H1 (cell line): ENCODE measurements around the gene FAM114A2. TPM values are rescaled to one million over a fixed set of nuclear protein-coding genes. Genes with fewer than 3 reads are reported as not detected.

Experiments
- CTCF ChIA-PET: fragments of 300-600 bp; sonication (Branson Sonifier 250); formaldehyde crosslinking; loops from one replicate; lab custom pipeline; 2021; ENCODE audit not compliant: partially characterized antibody; lab: Charles Lee
- POLR2A ChIA-PET: fragments of 300-600 bp; sonication (Branson Sonifier 250); formaldehyde crosslinking; loops from one replicate; lab custom pipeline; 2021; ENCODE audit warnings: inconsistent platforms; ENCODE audit not compliant: partially characterized antibody; lab: Charles Lee
- DNase-seq, 2 experiments: peaks; one replicate each; pipeline versions ENCODE4 v3.0.0 to v3.0.0-alpha.2; 2010 to 2022; ENCODE audit warnings: low spot score in 2 of 2, low read depth in 1 of 2, mixed read lengths in 1 of 2
- FAIRE-seq: peaks from 2 replicates; lab custom pipeline; 2011; peaks lifted over from hg19 to GRCh38; lab: Jason Lieb, UNC
- H2AFZ ChIP-seq: 2 replicates; pipeline ENCODE4 v1.8.1; 2012; ENCODE audit warnings: low read length, inconsistent platforms
- H2AK5ac ChIP-seq: 2 replicates; pipeline ENCODE4 v1.6.1; 2013; ENCODE audit warnings: low read depth, low read length
- H2BK120ac ChIP-seq: replicated peaks from 2 replicates; pipeline ENCODE3; 2013; ENCODE audit warnings: low read depth, low read length, inconsistent platforms
- H2BK12ac ChIP-seq: 2 replicates; pipeline ENCODE4 v1.6.1; 2013; ENCODE audit warnings: low read depth, low read length
- H2BK15ac ChIP-seq: 2 replicates; pipeline ENCODE4 v1.6.1; 2013; ENCODE audit warnings: low read length
- H2BK20ac ChIP-seq: 2 replicates; pipeline ENCODE4 v1.6.1; 2013; ENCODE audit warnings: low read length
- H2BK5ac ChIP-seq: 2 replicates; pipeline ENCODE4 v1.6.1; 2013; ENCODE audit warnings: low read depth, low read length
- H3K14ac ChIP-seq: 2 replicates; pipeline ENCODE4 v1.6.1; 2013; ENCODE audit warnings: inconsistent platforms; ENCODE audit not compliant: insufficient read length
- H3K18ac ChIP-seq: 2 replicates; pipeline ENCODE4 v1.6.1; 2013; ENCODE audit warnings: low read length; ENCODE audit errors: extremely low read depth
- H3K23ac ChIP-seq: 2 replicates; pipeline ENCODE4 v1.6.1; 2013; ENCODE audit warnings: inconsistent platforms; ENCODE audit not compliant: insufficient read length
- H3K23me2 ChIP-seq: 2 replicates; pipeline ENCODE4 v1.6.1; 2013; ENCODE audit warnings: low read depth, low read length
- H3K27ac ChIP-seq: 2 replicates; pipeline ENCODE4 v1.6.1; 2011; ENCODE audit warnings: low read depth, low read length, inconsistent platforms
- H3K27me3 ChIP-seq, 4 experiments: replicated peaks in 1 of 4; 1 replicate in 1 of 4; 2 replicates in 3 of 4; pipeline versions ENCODE4 v1.6.1 to v1.8.1; 2011 to 2013; ENCODE audit warnings: low read length in 3 of 4, mild to moderate bottlenecking in 3 of 4, inconsistent platforms in 2 of 4, mixed read lengths in 2 of 4, moderate library complexity in 1 of 4; ENCODE audit not compliant: control insufficient read depth in 3 of 4, insufficient read depth in 3 of 4; ENCODE audit errors: extremely low read depth in 1 of 4
- H3K36me3 ChIP-seq, 4 experiments: 2 replicates each; pipeline versions ENCODE4 v1.6.1 to v1.8.1; 2011 to 2013; ENCODE audit warnings: mild to moderate bottlenecking in 4 of 4, low read length in 3 of 4, moderate library complexity in 2 of 4, control low read depth in 1 of 4, inconsistent platforms in 1 of 4; ENCODE audit not compliant: insufficient read depth in 4 of 4, control insufficient read depth in 2 of 4
- H3K4ac ChIP-seq: replicated peaks from 2 replicates; pipeline ENCODE3; 2013; ENCODE audit warnings: low read length, low read depth, mixed read lengths, inconsistent platforms; ENCODE audit not compliant: insufficient read length
- H3K4me1 ChIP-seq, 4 experiments: replicated peaks in 1 of 4; 1 replicate in 1 of 4; 2 replicates in 3 of 4; pipeline versions ENCODE4 v1.6.1 to v1.8.1; 2011 to 2013; ENCODE audit warnings: low read length in 3 of 4, inconsistent platforms in 2 of 4, mixed read lengths in 1 of 4; ENCODE audit not compliant: insufficient read depth in 4 of 4, control insufficient read depth in 3 of 4
- H3K4me2 ChIP-seq, 2 experiments: 2 replicates each; pipeline versions ENCODE4 v1.6.1 to v1.8.1; 2011 to 2013; ENCODE audit warnings: low read depth in 2 of 2, low read length in 2 of 2, control low read depth in 1 of 2, inconsistent platforms in 1 of 2, mild to moderate bottlenecking in 1 of 2; ENCODE audit not compliant: insufficient read depth in 1 of 2
- H3K4me3 ChIP-seq, 4 experiments: fragments of 200-600, 300-600 bp in 1 of 4; sonication (generic), shearing (Covaris generic), sonication (Bioruptor Twin) in 1 of 4; 2 replicates each; pipeline versions ENCODE4 v1.5.1 to v1.8.1; 2011 to 2016; ENCODE audit warnings: low read length in 4 of 4, low read depth in 3 of 4, control low read depth in 2 of 4, inconsistent platforms in 2 of 4, mild to moderate bottlenecking in 2 of 4, mixed read lengths in 1 of 4, moderate library complexity in 1 of 4; ENCODE audit not compliant: insufficient read depth in 2 of 4; ENCODE audit errors: extremely low read depth in 1 of 4
- H3K56ac ChIP-seq: replicated peaks from 2 replicates; pipeline ENCODE3; 2013; ENCODE audit warnings: low read depth, mild to moderate bottlenecking, mixed read lengths, low read length, inconsistent platforms; ENCODE audit not compliant: insufficient read length
- H3K79me1 ChIP-seq: 2 replicates; pipeline ENCODE4 v1.6.1; 2013; ENCODE audit warnings: low read depth, low read length, control low read depth
- H3K79me2 ChIP-seq, 2 experiments: 2 replicates each; pipeline versions ENCODE4 v1.6.1 to v1.8.1; 2012 to 2013; ENCODE audit warnings: low read length in 2 of 2, mild to moderate bottlenecking in 2 of 2, inconsistent platforms in 1 of 2; ENCODE audit not compliant: insufficient read depth in 2 of 2, control insufficient read depth in 1 of 2
- H3K9ac ChIP-seq, 4 experiments: replicated peaks in 1 of 4; 1 replicate in 1 of 4; 2 replicates in 3 of 4; pipeline versions ENCODE4 v1.6.1 to v1.8.1; 2011 to 2013; ENCODE audit warnings: low read depth in 3 of 4, low read length in 3 of 4, control low read depth in 2 of 4, mild to moderate bottlenecking in 2 of 4, moderate library complexity in 2 of 4, inconsistent platforms in 1 of 4; ENCODE audit errors: extremely low read depth in 1 of 4
- H3K9me3 ChIP-seq, 2 experiments: 2 replicates each; pipeline versions ENCODE4 v1.6.1 to v1.8.1; 2012 to 2013; ENCODE audit warnings: mild to moderate bottlenecking in 2 of 2, moderate library complexity in 2 of 2, control low read depth in 1 of 2, inconsistent platforms in 1 of 2, low read depth in 1 of 2, low read length in 1 of 2, mixed read lengths in 1 of 2; ENCODE audit not compliant: insufficient read depth in 2 of 2
- H4K20me1 ChIP-seq, 2 experiments: replicated peaks in 1 of 2; 2 replicates each; pipeline versions ENCODE3 to v1.8.1; 2011 to 2013; ENCODE audit warnings: inconsistent platforms in 2 of 2, low read length in 2 of 2, mild to moderate bottlenecking in 1 of 2; ENCODE audit not compliant: insufficient read depth in 2 of 2, control insufficient read depth in 1 of 2
- H4K5ac ChIP-seq: 2 replicates; pipeline ENCODE4 v1.6.1; 2013; ENCODE audit warnings: low read length, low read depth, mixed read lengths, inconsistent platforms; ENCODE audit not compliant: insufficient read length
- H4K8ac ChIP-seq: 2 replicates; pipeline ENCODE4 v1.8.0; 2013; ENCODE audit warnings: mild to moderate bottlenecking, moderate library complexity, low read length, inconsistent platforms; ENCODE audit not compliant: insufficient read depth; ENCODE audit errors: extremely low read depth
- H4K91ac ChIP-seq: replicated peaks from 2 replicates; pipeline ENCODE3; 2013; ENCODE audit warnings: low read length, mixed read lengths, inconsistent platforms; ENCODE audit not compliant: insufficient read length
- HDAC6 ChIP-seq: IDR thresholded peaks from one replicate; pipeline ENCODE4 v1.7.1; 2012; ENCODE audit warnings: low read depth, mild to moderate bottlenecking, inconsistent platforms, low read length, moderate library complexity
- MAFK ChIP-seq: IDR thresholded peaks from 2 replicates; pipeline ENCODE4 v1.6.1; 2012; ENCODE audit warnings: low read depth, mild to moderate bottlenecking, improper control_type of control experiment, low read length
- PHF8 ChIP-seq: fragments of 200-600 bp; sonication (generic); conservative IDR thresholded peaks from 2 replicates; pipeline ENCODE4 v1.7.1; 2012; ENCODE audit warnings: low read depth, mild to moderate bottlenecking, inconsistent platforms, low read length, moderate library complexity
- USF2 ChIP-seq: IDR thresholded peaks from 2 replicates; pipeline ENCODE4 v1.6.1; 2011; ENCODE audit warnings: low read length, improper control_type of control experiment
- WGBS, 2 experiments: shearing (Covaris generic) in 1 of 2; methylation state at CpG; one replicate each; pipeline versions ENCODE4 v1.1.6 to v1.1.7; 2013 to 2015; ENCODE audit warnings: low lambda C conversion rate in 2 of 2, mixed read lengths in 2 of 2, inconsistent platforms in 1 of 2, low coverage in 1 of 2, missing lambda C conversion rate in 1 of 2; ENCODE audit not compliant: insufficient replicate concordance in 2 of 2, insufficient coverage in 1 of 2, insufficient read length in 1 of 2; ENCODE audit errors: extremely low coverage in 1 of 2, missing lambda C conversion rate in 1 of 2; 5-methylcytosine and 5-hydroxymethylcytosine counted together
- polyA plus RNA-seq, 7 experiments: library from polyadenylated mRNA; depleted of rRNA in 3 of 7; stranded (reverse) in 5 of 7; unstranded in 2 of 7; fragments of >200 nt in 5 of 7; fragments of 200-250 nt in 2 of 7; gene quantifications; 1 replicate in 5 of 7; 2 replicates in 1 of 7; 4 replicates in 1 of 7; pipeline versions ENCODE4 v1.2.1 to v1.2.3, GENCODE V29; 2011 to 2013; ENCODE audit warnings: missing spikeins in 2 of 7, mixed read lengths in 2 of 7
- total RNA-seq: library from RNA; stranded (reverse); fragmentation: NEBNext Ultra II Directional; extraction: Animal tissue kit (Norgen Biotek cat#: 25700); gene quantifications from 2 replicates; pipeline ENCODE4 v1.2.1, GENCODE V29; 2021

The FAM114A2 gene
- total and polyA plus RNA-seq, 2 of the 8 experiments (the other 6 are each of a cell fraction or from before 2014, with no cell fraction given) = 3.8 to 9.2 TPM

GRCh38 chr5:154005648-154006047 is 33.1 kb downstream of the FAM114A2 start:
- H3K9ac ChIP-seq = no peak overlapping the region
- ChIA-PET CTCF (interaction anchor here (0.6 to 1.5 kb wide), 5 partner anchors 12 to 175 kb away, joined by 3 to 5 read pairs (median 3); no protein-coding TSS in a partner anchor), POLR2A (interaction anchor here (0.6 kb wide), 1 partner anchor 845 kb away, joined by 3 read pairs; the partner anchor contains the start of gene FAXDC2)
- no peaks in the 10 kb centered on the region for H3K4me1 ChIP-seq
- no peak overlapping the region for H2BK5ac ChIP-seq
- FAIRE-seq (no peak), DNase-seq (no peak)
- H3K27ac ChIP-seq = no peak overlapping the region
- H3K4me3 ChIP-seq = no peak overlapping the region
- H3K9me3 ChIP-seq = no peaks in the 10 kb centered on the region
- no peak overlapping the region for H2BK120ac ChIP-seq
- no peak overlapping the region for H4K91ac ChIP-seq
- H2AFZ ChIP-seq = no peak overlapping the region
- H3K14ac ChIP-seq = no peak overlapping the region
- no peak overlapping the region for H4K5ac ChIP-seq
- H3K56ac ChIP-seq = no peak overlapping the region
- H3K79me1 ChIP-seq = no peaks in the 10 kb centered on the region
- no peak overlapping the region for H3K4me2 ChIP-seq
- H2BK15ac ChIP-seq = no peak overlapping the region
- H2AK5ac ChIP-seq = no peak overlapping the region
- H3K23me2 ChIP-seq = no peaks in the 10 kb centered on the region
- no peaks in the 10 kb centered on the region for H4K20me1 ChIP-seq
- no peaks in the 10 kb centered on the region for H3K79me2 ChIP-seq
- WGBS, 2 experiments = 81% methylated on average over 1 of the region's 1 CpG; no CpG with 5 or more reads in 1 of the 2 experiments
- no peak overlapping the region for H3K4ac ChIP-seq
- H2BK20ac ChIP-seq = no peak overlapping the region
- H4K8ac ChIP-seq = no peak overlapping the region
- H2BK12ac ChIP-seq = no peak overlapping the region
- H3K18ac ChIP-seq = no peak overlapping the region
- H3K36me3 ChIP-seq = no peaks in the 10 kb centered on the region
- H3K23ac ChIP-seq = no peak overlapping the region
- H3K27me3 ChIP-seq = no peaks in the 10 kb centered on the region
- TF ChIP-seq HDAC6 (no peak), MAFK (no peak), PHF8 (no peak), USF2 (no peak)
